ENCODE data around the gene ZBTB7C.

ZBTB7C gene

DNA sequence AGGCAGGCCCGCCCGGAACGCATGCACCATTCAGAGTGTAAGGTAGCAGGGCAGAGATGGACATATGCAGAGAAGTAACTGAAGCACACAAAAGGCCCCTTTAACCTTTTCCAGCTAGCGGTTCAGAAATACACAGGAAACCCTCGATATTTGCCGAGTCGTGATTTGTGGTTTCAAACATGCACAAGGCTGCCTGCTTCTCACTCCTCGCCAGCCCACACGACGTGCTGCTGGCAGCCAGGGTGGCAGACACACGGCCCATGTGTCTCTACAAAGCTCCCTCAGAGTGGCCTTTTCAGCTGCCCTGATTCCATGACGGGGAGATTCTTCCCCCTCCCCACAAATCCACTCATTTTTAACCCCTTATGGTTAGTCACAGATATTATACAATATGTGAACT, 23.6 kb downstream of the ZBTB7C start:
- TF ChIP-seq EZH2phosphoT487 (IDR thresholded peaks at IDR 0.05; ENCODE audit: borderline replicate concordance) = no peak
- no peak for TF ChIP-seq CTCF (conservative IDR thresholded peaks at IDR 0.05; ENCODE audit: low read length)
- Histone ChIP-seq H3K9me3 (ENCODE audit: insufficient read depth, low read depth, low read length) (no peaks in the 10 kb centered on the region), H3K36me3 (ENCODE audit: insufficient read depth, low read length) (no peaks in the 10 kb centered on the region), H3K79me2 (ENCODE audit: insufficient read depth, low read length) (no peaks in the 10 kb centered on the region), H3K9ac (ENCODE audit: low read depth, low read length, poor library complexity, severe bottlenecking) (no peak overlapping the region), H3K9me2 (replicated peaks; ENCODE audit: low read depth, low read length) (no peaks in the 10 kb centered on the region), H4K20me1 (ENCODE audit: insufficient read depth, low read length, poor library complexity, severe bottlenecking) (no peaks in the 10 kb centered on the region), H3K27me3 (ENCODE audit: insufficient read depth, low read length, poor library complexity, severe bottlenecking) (peaks cover 76% of the 10 kb centered on the region), H3K4me1 (ENCODE audit: insufficient read depth, low read length, poor library complexity, severe bottlenecking) (no peaks in the 10 kb centered on the region), H3K4me3 (ENCODE audit: low read length, poor library complexity, severe bottlenecking) (no peak overlapping the region), H3K4me2 (ENCODE audit: low read depth, low read length, poor library complexity, severe bottlenecking) (no peak overlapping the region), H3F3A (ENCODE audit: low read depth) (no peaks in the 10 kb centered on the region), H2AFZ (ENCODE audit: low read length) (no peak overlapping the region)

DNA sequence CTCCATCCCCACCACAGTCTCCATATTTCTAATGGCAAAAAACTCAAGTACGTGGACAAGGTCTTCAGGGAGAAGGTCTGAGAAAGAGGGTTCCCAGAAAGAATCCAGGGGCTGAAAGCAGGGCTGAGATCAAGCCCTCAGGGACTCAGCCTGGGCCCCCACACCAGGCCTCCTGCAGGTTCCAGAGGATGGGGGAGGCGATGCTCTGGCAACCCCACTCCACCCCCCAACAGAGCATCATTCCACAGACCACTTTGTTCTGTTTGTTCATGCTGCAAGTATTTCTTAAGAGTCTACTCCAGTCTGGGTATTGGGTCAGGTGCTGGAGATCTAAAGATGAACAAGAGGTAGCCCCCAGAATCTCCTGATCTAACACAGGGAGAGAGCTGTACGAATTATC, 32.2 kb downstream of the ZBTB7C start:
- H3K4me3 ChIP-seq (ENCODE audit: low read length, poor library complexity, severe bottlenecking) = no peak overlapping the region
- H3K79me2 ChIP-seq (ENCODE audit: insufficient read depth, low read length) = no peaks in the 10 kb centered on the region
- no peak overlapping the region for H3K4me2 ChIP-seq (ENCODE audit: low read depth, low read length, poor library complexity, severe bottlenecking)
- H2AFZ ChIP-seq (ENCODE audit: low read length) = no peak overlapping the region
- no peak overlapping the region for H3K9ac ChIP-seq (ENCODE audit: low read depth, low read length, poor library complexity, severe bottlenecking)
- no peaks in the 10 kb centered on the region for H3K9me2 ChIP-seq (replicated peaks; ENCODE audit: low read depth, low read length)
- peaks cover 6% of the 10 kb centered on the region for H3K4me1 ChIP-seq (ENCODE audit: insufficient read depth, low read length, poor library complexity, severe bottlenecking)
- peaks cover 29% of the 10 kb centered on the region for H3K27me3 ChIP-seq (ENCODE audit: insufficient read depth, low read length, poor library complexity, severe bottlenecking)
- no peaks in the 10 kb centered on the region for H4K20me1 ChIP-seq (ENCODE audit: insufficient read depth, low read length, poor library complexity, severe bottlenecking)
- H3K9me3 ChIP-seq (ENCODE audit: insufficient read depth, low read depth, low read length) = no peaks in the 10 kb centered on the region
- TF ChIP-seq EZH2phosphoT487 (IDR thresholded peaks at IDR 0.05; ENCODE audit: borderline replicate concordance) = no peak
- no peaks in the 10 kb centered on the region for H3K36me3 ChIP-seq (ENCODE audit: insufficient read depth, low read length)
- no peaks in the 10 kb centered on the region for H3F3A ChIP-seq (ENCODE audit: low read depth)

- Histone ChIP-seq H3K9me3 (ENCODE audit: insufficient read depth, low read depth, low read length) (no peaks in the 10 kb centered on the region), H2AFZ (ENCODE audit: low read length) (no peak overlapping the region), H3K9me2 (replicated peaks; ENCODE audit: low read depth, low read length) (no peaks in the 10 kb centered on the region), H3K79me2 (ENCODE audit: insufficient read depth, low read length) (no peaks in the 10 kb centered on the region), H3K36me3 (ENCODE audit: insufficient read depth, low read length) (no peaks in the 10 kb centered on the region), H3K4me3 (ENCODE audit: low read length, poor library complexity, severe bottlenecking) (no peak overlapping the region), H3F3A (ENCODE audit: low read depth) (no peaks in the 10 kb centered on the region), H3K4me1 (ENCODE audit: insufficient read depth, low read length, poor library complexity, severe bottlenecking) (peaks cover 6% of the 10 kb centered on the region), H3K9ac (ENCODE audit: low read depth, low read length, poor library complexity, severe bottlenecking) (no peak overlapping the region), H3K27me3 (ENCODE audit: insufficient read depth, low read length, poor library complexity, severe bottlenecking) (peaks cover 24% of the 10 kb centered on the region), H3K4me2 (ENCODE audit: low read depth, low read length, poor library complexity, severe bottlenecking) (no peak overlapping the region), H4K20me1 (ENCODE audit: insufficient read depth, low read length, poor library complexity, severe bottlenecking) (no peaks in the 10 kb centered on the region)
- TF ChIP-seq EZH2phosphoT487 (IDR thresholded peaks at IDR 0.05; ENCODE audit: borderline replicate concordance) = no peak
- TF ChIP-seq CTCF (conservative IDR thresholded peaks at IDR 0.05; ENCODE audit: low read length) = no peak
Observed at GRCh38 chr18:48376406-48376805, 32.8 kb downstream of the ZBTB7C start.

- Histone ChIP-seq H3K36me3 (ENCODE audit: insufficient read depth, low read length) (no peaks in the 10 kb centered on the region), H3K4me1 (ENCODE audit: insufficient read depth, low read length, poor library complexity, severe bottlenecking) (peaks cover 6% of the 10 kb centered on the region), H2AFZ (ENCODE audit: low read length) (no peak overlapping the region), H3K4me2 (ENCODE audit: low read depth, low read length, poor library complexity, severe bottlenecking) (no peak overlapping the region), H3K27me3 (ENCODE audit: insufficient read depth, low read length, poor library complexity, severe bottlenecking) (peaks cover 13% of the 10 kb centered on the region), H3K9ac (ENCODE audit: low read depth, low read length, poor library complexity, severe bottlenecking) (no peak overlapping the region), H4K20me1 (ENCODE audit: insufficient read depth, low read length, poor library complexity, severe bottlenecking) (no peaks in the 10 kb centered on the region), H3K79me2 (ENCODE audit: insufficient read depth, low read length) (no peaks in the 10 kb centered on the region), H3K9me2 (replicated peaks; ENCODE audit: low read depth, low read length) (no peaks in the 10 kb centered on the region), H3K4me3 (ENCODE audit: low read length, poor library complexity, severe bottlenecking) (no peak overlapping the region), H3F3A (ENCODE audit: low read depth) (no peaks in the 10 kb centered on the region), H3K9me3 (ENCODE audit: insufficient read depth, low read depth, low read length) (no peaks in the 10 kb centered on the region)
- TF ChIP-seq CTCF (conservative IDR thresholded peaks at IDR 0.05; ENCODE audit: low read length) (no peak), EZH2phosphoT487 (IDR thresholded peaks at IDR 0.05; ENCODE audit: borderline replicate concordance) (no peak)
Observed at GRCh38 chr18:48375150-48375800, 33.9 kb downstream of the ZBTB7C start.

Data from Loucy (cell line).